Heart left ventricle (tissue), 13 donors: Measurements from ENCODE around the gene MKKS.

Experiments
- POLR2A ChIP-seq, 2 donors: fragments of 450-650 bp; IDR thresholded peaks; one replicate each; pipeline ENCODE4 v1.6.1; 2017; ENCODE audit warnings: antibody characterized with exemption in 2 of 2, mild to moderate bottlenecking in 2 of 2, moderate library complexity in 2 of 2
- TF ChIP-seq, protein P1 (sequence below), 12 donors: fragments of 200-600 bp; sonication (generic) in 4 of 12; IDR thresholded peaks; one replicate each; pipeline versions ENCODE4 v1.5.0 to v1.8.0; 2018 to 2022; ENCODE audit warnings: antibody characterized with exemption in 12 of 12, mild to moderate bottlenecking in 5 of 12
- donor health status: ischemic (EF 13 %, LVEDD 7.1; RV severe dilation, severe dysfunction).
- donor health status: DM: no; HTN: yes; CAD: no.
- donor health status: DM: no; HTN: no; CAD: no.
- donor health status: ischemic (EF 25% LVEDD 6.9; RV normal size, moderate dysfunction).
- donor health status: ischemic (EF 25% LVEDD 5.7; RV mildly dilated, moderate dysfunction).
- donor health status: ischemic (EF 35%, LVEDD 5.7; RV mildly dilated, moderate dysfunction).
- donor health status: nonischemic (EF 11% LVEDD 7.7; RV severe dilation, severe dysfunction).
- donor health status: DM: yes; HTN: yes; CAD: no.
- donor health status: PGD.
- donor health status: ischemic (EF 29% LVEDD 5.4; RV normal size, mild dysfunction).
- donor health status: nonischemic (EF 23%, LVEDD 6.1; RV moderate dilation, normal function).

DNA sequence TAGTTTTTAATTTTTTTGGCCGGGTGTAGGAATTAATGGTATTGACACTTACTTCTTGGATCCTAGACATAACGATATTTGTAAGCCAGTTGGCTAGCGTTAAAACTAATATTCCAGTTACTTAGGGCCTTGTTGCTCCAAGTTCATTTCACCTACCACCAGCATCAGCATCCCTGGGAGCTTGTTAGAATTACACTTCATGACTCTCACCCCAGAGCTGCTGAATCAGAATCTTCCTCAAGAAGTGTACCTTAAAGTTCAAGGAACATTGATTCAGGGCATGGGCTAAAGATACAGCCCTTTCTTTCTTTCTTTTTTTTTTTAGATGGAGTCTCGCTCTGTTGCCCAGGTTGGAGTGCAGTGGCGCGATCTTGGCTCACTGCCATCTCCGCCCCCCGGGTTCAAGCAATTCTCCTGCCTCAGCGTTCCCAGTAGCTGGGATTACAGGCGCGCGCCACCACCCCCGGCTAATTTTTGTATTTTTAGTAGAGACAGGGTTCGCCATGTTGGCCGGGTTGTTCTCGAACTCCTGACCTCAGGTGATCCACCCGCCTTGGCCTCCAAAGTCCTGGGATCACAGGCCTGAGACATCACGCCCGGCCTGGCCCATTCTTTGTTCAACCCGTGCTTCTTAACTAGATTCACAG lies 2.2 kb upstream of the MKKS start:
- TF ChIP-seq, protein P1, sequence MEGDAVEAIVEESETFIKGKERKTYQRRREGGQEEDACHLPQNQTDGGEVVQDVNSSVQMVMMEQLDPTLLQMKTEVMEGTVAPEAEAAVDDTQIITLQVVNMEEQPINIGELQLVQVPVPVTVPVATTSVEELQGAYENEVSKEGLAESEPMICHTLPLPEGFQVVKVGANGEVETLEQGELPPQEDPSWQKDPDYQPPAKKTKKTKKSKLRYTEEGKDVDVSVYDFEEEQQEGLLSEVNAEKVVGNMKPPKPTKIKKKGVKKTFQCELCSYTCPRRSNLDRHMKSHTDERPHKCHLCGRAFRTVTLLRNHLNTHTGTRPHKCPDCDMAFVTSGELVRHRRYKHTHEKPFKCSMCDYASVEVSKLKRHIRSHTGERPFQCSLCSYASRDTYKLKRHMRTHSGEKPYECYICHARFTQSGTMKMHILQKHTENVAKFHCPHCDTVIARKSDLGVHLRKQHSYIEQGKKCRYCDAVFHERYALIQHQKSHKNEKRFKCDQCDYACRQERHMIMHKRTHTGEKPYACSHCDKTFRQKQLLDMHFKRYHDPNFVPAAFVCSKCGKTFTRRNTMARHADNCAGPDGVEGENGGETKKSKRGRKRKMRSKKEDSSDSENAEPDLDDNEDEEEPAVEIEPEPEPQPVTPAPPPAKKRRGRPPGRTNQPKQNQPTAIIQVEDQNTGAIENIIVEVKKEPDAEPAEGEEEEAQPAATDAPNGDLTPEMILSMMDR (IDR thresholded peaks at IDR 0.05), result no peak
- no peak for TF ChIP-seq POLR2A (IDR thresholded peaks at IDR 0.05)
